Measurements from ENCODE around the gene HMGN3.

GRCh38 chr6:79159846-79160245 lies 74.6 kb downstream of the HMGN3 start:
- no peak for TF ChIP-seq CTCF (conservative IDR thresholded peaks at IDR 0.05; ENCODE audit: low read depth, low read length)
- TF ChIP-seq CHD1 (IDR thresholded peaks at IDR 0.05; ENCODE audit: low read depth, low read length): no peak
- no peak for TF ChIP-seq POLR2A (IDR thresholded peaks at IDR 0.05; ENCODE audit: low read depth, low read length)
- TF ChIP-seq USF2 (IDR thresholded peaks at IDR 0.05; ENCODE audit: low read depth, low read length): no peak
- no peak for TF ChIP-seq MAFK (IDR thresholded peaks at IDR 0.05; ENCODE audit: low read depth, low read length)
- TF ChIP-seq MXI1 (IDR thresholded peaks at IDR 0.05; ENCODE audit: borderline replicate concordance, low read depth, low read length): no peak
